HG02973 (cell line): ENCODE results near the gene CREB5.
"Not testable (repeated sequence)": the region's sequence is repeated elsewhere in the genome, so short reads cannot be mapped to it uniquely, and the experiment has no call there.

Experiments used
- ATAC-seq: cut with Tn5 transposase; IDR thresholded peaks from one replicate; pipeline ENCODE4 v1.9.1; 2021; ENCODE audit warnings: moderate library complexity; ENCODE audit not compliant: unreplicated experiment

Gene CREB5

GRCh38 chr7:28544453-28545117 lies 132.3 kb downstream of the CREB5 start:
- no peak for ATAC-seq

GRCh38 chr7:28546067-28546466 lies 133.7 kb downstream of the CREB5 start:
- ATAC-seq, result no peak

GRCh38 chr7:28547115-28547514 lies 134.8 kb downstream of the CREB5 start:
- no peak for ATAC-seq

DNA sequence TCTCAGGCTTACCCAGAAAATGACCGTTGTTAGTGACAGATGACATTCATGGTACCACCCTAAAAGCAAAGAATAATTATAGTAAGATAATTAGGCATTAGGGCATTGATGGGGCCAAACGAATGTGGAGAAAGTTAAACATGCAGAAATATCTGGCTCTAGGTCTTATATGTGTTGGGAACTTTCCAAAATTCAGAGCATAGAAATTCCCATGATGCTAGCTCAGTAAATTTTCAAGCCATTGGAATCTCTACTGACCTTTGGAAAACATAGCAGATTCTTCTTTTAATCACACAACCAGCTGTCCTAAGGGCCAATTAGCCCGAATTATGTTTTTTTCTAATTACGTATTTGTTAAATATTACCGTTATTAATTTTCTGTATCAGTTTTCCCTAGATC lies 136.1 kb downstream of the CREB5 start:
- no peak for ATAC-seq

GRCh38 chr7:28549998-28550397 lies 137.7 kb downstream of the CREB5 start:
- no peak for ATAC-seq

- no peak for ATAC-seq
Measured at GRCh38 chr7:28550580-28551186, 138.4 kb downstream of the CREB5 start.

GRCh38 chr7:28551331-28551730 lies 139.0 kb downstream of the CREB5 start:
- ATAC-seq, result no peak

GRCh38 chr7:28551766-28552165 lies 139.4 kb downstream of the CREB5 start:
- ATAC-seq, result not testable (repeated sequence)

DNA sequence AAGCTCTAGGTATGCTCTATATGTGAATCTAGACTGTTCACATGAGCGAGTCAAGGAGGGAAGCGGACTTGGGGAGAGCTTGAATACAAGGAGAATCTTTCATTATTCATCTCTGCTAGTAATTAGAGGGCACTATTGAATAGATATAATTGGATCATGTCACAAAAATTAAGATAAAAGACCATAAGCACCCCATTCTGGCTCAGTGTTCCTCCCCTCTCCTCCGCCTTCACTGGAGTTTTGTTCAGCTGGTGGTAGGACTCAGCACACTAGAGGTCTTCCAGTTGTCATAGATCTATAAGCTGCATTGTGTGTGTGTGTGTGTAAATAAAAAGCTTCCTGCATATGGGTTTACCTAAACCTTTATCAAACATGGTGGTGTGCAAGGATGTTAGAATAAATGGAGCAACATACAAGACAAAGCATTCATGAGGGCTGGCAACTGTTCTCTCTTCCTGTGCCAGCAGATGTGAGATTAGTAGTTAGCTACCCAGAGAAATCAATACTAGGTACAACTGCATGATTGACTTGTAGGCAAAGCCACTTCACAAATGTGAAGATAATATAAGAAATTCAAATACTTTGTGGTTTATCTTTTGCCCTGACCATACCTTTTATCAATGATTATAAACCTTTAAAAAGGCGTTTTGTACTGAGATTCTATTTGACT lies 142.6 kb downstream of the CREB5 start:
- no peak for ATAC-seq

GRCh38 chr7:28556025-28556424 lies 143.7 kb downstream of the CREB5 start:
- no peak for ATAC-seq

GRCh38 chr7:28556671-28557070 lies 144.4 kb downstream of the CREB5 start:
- no peak for ATAC-seq

- no peak for ATAC-seq
Measured at GRCh38 chr7:28558236-28558635, 145.9 kb downstream of the CREB5 start.

DNA sequence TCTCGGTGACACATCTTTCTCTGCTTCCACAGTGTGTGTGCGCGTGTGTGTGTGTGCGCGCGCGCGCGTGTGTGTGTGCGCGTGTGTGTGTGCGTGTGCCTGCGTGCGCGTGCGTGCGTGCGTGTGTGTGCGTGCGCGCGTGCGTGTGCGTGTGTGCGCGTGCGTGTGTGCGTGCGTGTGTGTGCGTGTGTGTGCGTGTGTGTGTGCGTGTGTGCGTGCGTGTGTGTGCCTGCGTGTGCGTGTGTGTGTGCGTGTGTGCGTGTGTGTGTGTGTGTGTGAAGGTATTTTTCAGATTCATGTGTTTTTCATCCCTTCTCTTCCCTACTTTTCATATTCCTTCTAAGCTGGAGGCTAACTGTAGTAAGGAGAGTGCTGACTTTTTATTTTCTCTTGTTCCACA lies 148.4 kb downstream of the CREB5 start:
- ATAC-seq, result no peak

DNA sequence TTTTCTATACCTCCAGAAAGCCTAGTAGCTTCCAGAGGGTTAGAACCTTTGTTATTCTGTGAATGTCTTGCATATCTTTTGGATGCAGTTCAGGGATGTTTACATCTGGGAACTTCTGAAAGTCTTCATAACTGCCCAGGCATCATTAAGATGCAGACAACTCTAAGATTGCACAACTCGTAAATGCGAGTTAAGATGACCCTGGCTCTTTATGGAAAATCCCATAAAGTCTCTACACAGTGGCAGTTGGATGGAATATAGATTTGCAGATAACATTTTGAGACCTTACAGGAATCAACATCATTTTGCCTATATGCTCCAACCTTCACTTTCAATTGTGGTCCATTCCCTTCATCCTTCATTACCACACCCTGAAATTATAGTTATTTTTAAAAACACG lies 151.7 kb downstream of the CREB5 start:
- no peak for ATAC-seq

GRCh38 chr7:28564755-28565374 lies 152.5 kb downstream of the CREB5 start:
- ATAC-seq, result no peak

DNA sequence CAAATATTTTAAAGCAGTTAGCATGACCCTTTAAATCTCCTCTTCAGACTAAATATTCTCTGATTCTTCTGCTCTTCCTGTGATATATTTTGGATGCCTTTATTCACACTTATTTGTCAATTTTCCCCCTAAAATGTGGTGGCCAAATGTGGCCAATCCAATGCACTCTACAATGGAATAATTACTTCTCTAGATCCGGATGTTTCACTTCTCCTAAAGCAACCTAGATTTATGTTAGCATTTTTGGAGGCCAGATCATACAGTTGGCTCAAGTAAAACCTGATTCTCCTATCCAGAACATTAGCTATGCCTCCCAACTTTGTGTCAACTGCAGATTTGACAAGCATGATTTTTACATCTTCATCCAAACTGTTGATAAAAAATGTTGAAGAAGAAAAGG lies 153.7 kb downstream of the CREB5 start:
- ATAC-seq, result no peak

- peak; percentile 68 for ATAC-seq
Measured at GRCh38 chr7:28570113-28570969, 158.0 kb downstream of the CREB5 start.

DNA sequence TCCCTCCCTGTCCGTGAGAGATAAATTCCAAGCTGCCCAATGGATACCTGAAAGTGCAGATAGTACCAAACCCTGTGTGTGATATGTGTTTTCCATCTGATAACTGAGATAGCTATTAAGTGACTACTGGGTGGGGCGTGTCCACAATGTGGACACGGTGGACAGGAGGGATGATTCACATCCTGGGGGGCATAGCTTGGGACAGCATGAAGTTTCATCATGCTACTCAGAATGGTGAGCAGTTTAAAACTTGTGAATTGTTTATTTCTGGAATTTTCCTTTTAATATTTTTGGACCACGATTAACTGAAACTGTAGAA lies 158.6 kb downstream of the CREB5 start:
- no peak for ATAC-seq

DNA sequence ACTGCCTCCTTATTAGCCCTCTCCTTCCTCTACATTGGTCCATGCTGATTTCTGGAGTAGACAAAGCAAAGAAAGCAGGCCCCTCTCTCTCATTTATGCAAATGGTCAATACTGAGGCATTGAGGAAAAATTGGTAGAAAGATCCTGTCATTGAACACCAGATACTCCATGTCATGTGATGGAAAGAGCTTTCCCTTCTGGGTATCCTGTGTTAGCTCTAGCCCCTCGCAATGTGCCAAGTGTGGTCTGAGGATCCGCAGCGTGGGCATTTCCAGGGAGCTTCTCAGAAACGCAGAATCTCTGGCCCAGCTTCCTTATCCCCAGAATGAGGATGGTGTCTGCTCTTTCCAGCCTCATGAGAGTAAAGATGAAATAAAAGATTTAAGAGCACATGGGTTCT lies 159.1 kb downstream of the CREB5 start:
- ATAC-seq, result no peak

DNA sequence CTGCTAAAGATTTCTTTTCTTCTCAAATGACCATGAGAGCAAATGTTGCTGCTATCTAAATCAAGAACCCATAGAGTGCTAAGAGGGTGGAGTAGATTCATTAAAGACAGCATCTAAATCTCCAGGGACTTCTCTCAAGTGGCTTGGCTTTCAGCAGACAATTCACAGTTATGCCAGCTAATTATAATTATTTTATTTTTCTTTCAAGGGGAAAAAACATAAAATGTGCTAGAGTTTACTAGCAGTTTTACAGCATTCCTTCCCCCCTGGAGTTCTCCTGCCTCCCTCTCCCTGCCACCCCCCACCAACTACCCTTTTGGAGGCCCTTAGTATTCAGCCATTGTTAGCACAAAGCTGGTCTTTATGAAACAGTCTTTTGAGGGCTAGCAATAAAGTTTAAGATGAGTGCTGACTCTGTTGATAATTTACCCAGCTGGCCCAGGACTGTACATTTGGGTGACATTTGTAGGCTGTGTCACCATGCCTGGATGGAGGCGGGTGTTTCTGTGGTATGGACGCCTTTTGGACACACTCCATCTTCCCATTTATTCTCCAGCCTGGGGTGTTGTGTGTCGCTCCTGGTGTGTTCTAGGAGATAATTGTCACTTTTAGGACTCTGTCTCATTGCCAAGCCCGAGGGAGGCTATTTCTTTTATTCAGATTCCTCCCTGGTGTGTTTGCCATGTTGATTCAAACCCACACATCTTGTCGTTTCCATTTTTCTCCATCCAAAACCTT lies 160.2 kb downstream of the CREB5 start:
- ATAC-seq, result no peak
